Thymus (tissue), 11 donors: Measurements from ENCODE around the gene CIROP. TPM values are rescaled to one million over a fixed set of nuclear protein-coding genes. Genes with fewer than 3 reads are reported as not detected.

ENCODE experiments used
- DNase-seq, 9 donors: peaks; one replicate each; pipeline ENCODE4 v3.0.0-alpha.2; 2013; ENCODE audit warnings: low spot score in 9 of 9, low read depth in 6 of 9, missing footprints in 1 of 9
- H3K27ac ChIP-seq, 2 donors: one replicate each; pipeline ENCODE4 v1.5.1; 2013; ENCODE audit warnings: control low read depth in 1 of 2, low read depth in 1 of 2, low read length in 1 of 2, mild to moderate bottlenecking in 1 of 2, moderate library complexity in 1 of 2
- H3K27me3 ChIP-seq, 2 donors: one replicate each; pipeline ENCODE4 v1.5.1; 2013; ENCODE audit warnings: low read length in 1 of 2; ENCODE audit not compliant: control insufficient read depth in 2 of 2, insufficient read depth in 1 of 2
- H3K36me3 ChIP-seq, 2 donors: one replicate each; pipeline ENCODE4 v1.5.1; 2013; ENCODE audit warnings: low read length in 1 of 2, mild to moderate bottlenecking in 1 of 2, moderate library complexity in 1 of 2; ENCODE audit not compliant: control insufficient read depth in 2 of 2, insufficient read depth in 2 of 2
- H3K4me1 ChIP-seq, 2 donors: one replicate each; pipeline ENCODE4 v1.5.1; 2013; ENCODE audit warnings: low read length in 2 of 2; ENCODE audit not compliant: control insufficient read depth in 2 of 2, insufficient read depth in 2 of 2
- H3K4me3 ChIP-seq, 2 donors: one replicate each; pipeline ENCODE4 v1.5.1; 2013; ENCODE audit warnings: low read length in 2 of 2, control low read depth in 1 of 2, mild to moderate bottlenecking in 1 of 2
- H3K9me3 ChIP-seq, 2 donors: one replicate each; pipeline ENCODE4 v1.5.1; 2013; ENCODE audit warnings: low read length in 1 of 2, mild to moderate bottlenecking in 1 of 2; ENCODE audit not compliant: control insufficient read depth in 2 of 2, insufficient read depth in 1 of 2
- WGBS: extraction: QIAGEN DNeasy Blood & Tissue Kit; methylation state at CpG from one replicate; pipeline ENCODE4 v1.1.7; 2013; 5-methylcytosine and 5-hydroxymethylcytosine counted together
- polyA plus RNA-seq: library from polyadenylated mRNA; stranded (reverse); fragments of 200-250 nt; gene quantifications from one replicate; pipeline ENCODE4 v1.2.3, GENCODE V29; 2013
- total RNA-seq: library from RNA; stranded (reverse); fragments of 120-200 nt; gene quantifications from one replicate; pipeline ENCODE4 v1.2.4, GENCODE V29; 2013
- donor health status: healthy.

CIROP gene
- total and polyA plus RNA-seq, 2 donors, result 0.05 to 0.07 TPM

- Histone ChIP-seq H3K4me1 (no peaks in the 10 kb centered on the region), H3K36me3 (no peaks in the 10 kb centered on the region), H3K4me3 (no peak overlapping the region), H3K27me3 (no peaks in the 10 kb centered on the region), H3K9me3 (no peaks in the 10 kb centered on the region), H3K27ac (no peak overlapping the region)
- no peak for DNase-seq
- WGBS, result 94% methylated on average over 16 of the region's 16 CpGs
Observed at GRCh38 chr14:23136566-23137133, 31.9 kb upstream of the CIROP start.

- no peaks in the 10 kb centered on the region for H3K4me1 ChIP-seq
- WGBS, result 53% methylated on average over 8 of the region's 8 CpGs
Observed at GRCh38 chr14:23132970-23133369, 28.2 kb upstream of the CIROP start.

GRCh38 chr14:23131482-23131881 is 26.7 kb upstream of the CIROP start:
- Histone ChIP-seq H3K27ac (no peak overlapping the region), H3K4me1 (no peaks in the 10 kb centered on the region), H3K4me3 (no peak overlapping the region), H3K36me3 (no peaks in the 10 kb centered on the region), H3K9me3 (no peaks in the 10 kb centered on the region), H3K27me3 (peaks cover 0 to 4% of the 10 kb centered on the region in 2 donors)
- no peak for DNase-seq
- WGBS, result 95% methylated on average over 5 of the region's 5 CpGs

More at GRCh38 chr14:23132970-23133369, 28.2 kb upstream of the CIROP start:
- no peaks in the 10 kb centered on the region for H3K9me3 ChIP-seq
- no peaks in the 10 kb centered on the region for H3K36me3 ChIP-seq
- H3K27ac ChIP-seq, result no peak overlapping the region
- H3K27me3 ChIP-seq, result peaks cover 0 to 4% of the 10 kb centered on the region in 2 donors
- H3K4me3 ChIP-seq, result no peak overlapping the region
- DNase-seq, result no peak

GRCh38 chr14:23130871-23131270 is 26.1 kb upstream of the CIROP start:
- H3K27me3 ChIP-seq, result peaks cover 0 to 4% of the 10 kb centered on the region in 2 donors
- WGBS, result 62% methylated on average over 3 of the region's 3 CpGs
- no peak for DNase-seq
- H3K9me3 ChIP-seq, result no peaks in the 10 kb centered on the region
- H3K27ac ChIP-seq, result no peak overlapping the region
- H3K4me1 ChIP-seq, result no peaks in the 10 kb centered on the region
- H3K36me3 ChIP-seq, result no peaks in the 10 kb centered on the region
- no peak overlapping the region for H3K4me3 ChIP-seq

GRCh38 chr14:23129759-23130316 is 25.0 kb upstream of the CIROP start:
- Histone ChIP-seq H3K9me3 (no peaks in the 10 kb centered on the region), H3K27me3 (peaks cover 0 to 7% of the 10 kb centered on the region in 2 donors), H3K36me3 (no peaks in the 10 kb centered on the region), H3K27ac (no peak overlapping the region), H3K4me3 (no peak overlapping the region), H3K4me1 (no peaks in the 10 kb centered on the region)
- no peak for DNase-seq
- WGBS, result 97% methylated on average over 7 of the region's 7 CpGs

- Histone ChIP-seq H3K27me3 (peaks cover 0 to 7% of the 10 kb centered on the region in 2 donors), H3K36me3 (no peaks in the 10 kb centered on the region), H3K4me3 (no peak overlapping the region), H3K4me1 (no peaks in the 10 kb centered on the region), H3K27ac (no peak overlapping the region), H3K9me3 (no peaks in the 10 kb centered on the region)
- 90% methylated on average over 7 of the region's 7 CpGs for WGBS
- DNase-seq, result no peak
Observed at GRCh38 chr14:23128969-23129758, 24.4 kb upstream of the CIROP start.

GRCh38 chr14:23127861-23128260 is 23.1 kb upstream of the CIROP start:
- Histone ChIP-seq H3K36me3 (no peaks in the 10 kb centered on the region), H3K27ac (no peak overlapping the region)

GRCh38 chr14:23126548-23127278 is 21.9 kb upstream of the CIROP start:
- Histone ChIP-seq H3K4me3 (no peak overlapping the region), H3K36me3 (no peaks in the 10 kb centered on the region), H3K9me3 (no peaks in the 10 kb centered on the region), H3K4me1 (no peaks in the 10 kb centered on the region), H3K27me3 (peaks cover 0 to 7% of the 10 kb centered on the region in 2 donors), H3K27ac (no peak overlapping the region)
- DNase-seq, result no peak
- WGBS, result 96% methylated on average over 8 of the region's 8 CpGs

More at GRCh38 chr14:23127861-23128260, 23.1 kb upstream of the CIROP start:
- Histone ChIP-seq H3K9me3 (no peaks in the 10 kb centered on the region), H3K4me3 (no peak overlapping the region), H3K4me1 (no peaks in the 10 kb centered on the region), H3K27me3 (peaks cover 0 to 7% of the 10 kb centered on the region in 2 donors)
- no peak for DNase-seq
- 95% methylated on average over 3 of the region's 3 CpGs for WGBS
